ENCODE results near the gene ZNF181. TPM values are rescaled to one million over a fixed set of nuclear protein-coding genes. Genes with fewer than 3 reads are reported as not detected.

The ZNF181 gene
- total RNA-seq, 1 donor from 2014 or later, result 25.5 TPM

DNA sequence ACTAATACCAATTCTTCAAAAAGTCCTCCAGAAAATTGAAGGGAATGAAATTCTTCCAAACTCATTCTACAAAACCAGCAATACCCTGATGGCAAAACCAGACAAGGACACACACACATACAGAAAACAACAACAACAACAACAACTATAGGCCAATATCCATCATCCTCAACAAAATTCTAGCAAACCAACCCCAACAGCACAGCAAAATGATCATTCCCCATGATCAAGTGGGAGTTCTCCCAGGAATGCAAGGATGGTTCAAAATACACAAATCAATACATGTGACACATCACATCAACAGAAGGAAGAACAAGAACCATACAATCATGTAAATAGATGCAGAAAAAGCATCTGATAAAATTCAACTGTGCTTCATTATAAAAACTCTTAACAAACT lies 18.7 kb upstream of the ZNF181 start:
- Histone ChIP-seq H3K27ac (no peak overlapping the region), H3K9me3 (no peaks in the 10 kb centered on the region), H3K27me3 (no peaks in the 10 kb centered on the region), H3K4me3 (no peak overlapping the region), H3K36me3 (no peaks in the 10 kb centered on the region), H3K4me1 (no peaks in the 10 kb centered on the region)
- no peak for DNase-seq (ENCODE audit: extremely low spot score in 2 of 2)
- TF ChIP-seq, protein P1, sequence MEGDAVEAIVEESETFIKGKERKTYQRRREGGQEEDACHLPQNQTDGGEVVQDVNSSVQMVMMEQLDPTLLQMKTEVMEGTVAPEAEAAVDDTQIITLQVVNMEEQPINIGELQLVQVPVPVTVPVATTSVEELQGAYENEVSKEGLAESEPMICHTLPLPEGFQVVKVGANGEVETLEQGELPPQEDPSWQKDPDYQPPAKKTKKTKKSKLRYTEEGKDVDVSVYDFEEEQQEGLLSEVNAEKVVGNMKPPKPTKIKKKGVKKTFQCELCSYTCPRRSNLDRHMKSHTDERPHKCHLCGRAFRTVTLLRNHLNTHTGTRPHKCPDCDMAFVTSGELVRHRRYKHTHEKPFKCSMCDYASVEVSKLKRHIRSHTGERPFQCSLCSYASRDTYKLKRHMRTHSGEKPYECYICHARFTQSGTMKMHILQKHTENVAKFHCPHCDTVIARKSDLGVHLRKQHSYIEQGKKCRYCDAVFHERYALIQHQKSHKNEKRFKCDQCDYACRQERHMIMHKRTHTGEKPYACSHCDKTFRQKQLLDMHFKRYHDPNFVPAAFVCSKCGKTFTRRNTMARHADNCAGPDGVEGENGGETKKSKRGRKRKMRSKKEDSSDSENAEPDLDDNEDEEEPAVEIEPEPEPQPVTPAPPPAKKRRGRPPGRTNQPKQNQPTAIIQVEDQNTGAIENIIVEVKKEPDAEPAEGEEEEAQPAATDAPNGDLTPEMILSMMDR (IDR thresholded peaks at IDR 0.05), result no peak
- TF ChIP-seq POLR2A (IDR thresholded peaks at IDR 0.05), result no peak
- no peak for TF ChIP-seq POLR2AphosphoS5 (IDR thresholded peaks at IDR 0.05; ENCODE audit: insufficient read depth in 1 of 2, low read depth in 1 of 2)
- intact Hi-C loops (cut with DNase I), result loop anchor here (10.0 kb wide), 1 partner anchor 571 kb away; no protein-coding TSS in a partner anchor

DNA sequence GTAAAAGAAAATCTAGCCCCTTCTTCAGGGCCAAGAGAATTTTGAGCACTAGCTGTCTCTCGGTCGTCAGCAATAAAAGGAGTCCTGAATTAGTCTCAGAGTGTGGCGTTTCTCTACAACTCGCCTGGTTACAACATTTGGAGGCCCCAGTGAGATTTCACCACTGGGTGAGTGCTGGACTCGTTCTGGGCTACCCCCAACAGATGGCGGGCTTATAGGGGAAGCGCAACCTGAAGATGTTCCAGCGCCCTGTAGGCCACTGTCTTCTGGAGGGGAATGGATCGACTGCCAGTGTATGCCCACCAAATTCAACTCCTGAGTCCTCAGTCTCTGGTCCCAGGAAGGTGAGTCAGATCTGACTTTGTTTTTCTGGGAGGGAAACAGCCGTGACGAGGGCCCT lies 11.7 kb upstream of the ZNF181 start:
- intact Hi-C loops (cut with DNase I), result loop anchor here (5.0 kb wide), 1 partner anchor 690 kb away; no protein-coding TSS in a partner anchor
- no peak overlapping the region for H3K27ac ChIP-seq
- H3K27me3 ChIP-seq, result no peaks in the 10 kb centered on the region
- TF ChIP-seq, protein P1 (IDR thresholded peaks at IDR 0.05), result no peak
- TF ChIP-seq POLR2AphosphoS5 (IDR thresholded peaks at IDR 0.05; ENCODE audit: insufficient read depth in 1 of 2, low read depth in 1 of 2) (no peak), POLR2A (IDR thresholded peaks at IDR 0.05) (no peak)
- no peaks in the 10 kb centered on the region for H3K4me1 ChIP-seq
- DNase-seq (ENCODE audit: extremely low spot score in 2 of 2), result no peak
- no peaks in the 10 kb centered on the region for H3K36me3 ChIP-seq
- H3K4me3 ChIP-seq, result no peak overlapping the region
- no peaks in the 10 kb centered on the region for H3K9me3 ChIP-seq

DNA sequence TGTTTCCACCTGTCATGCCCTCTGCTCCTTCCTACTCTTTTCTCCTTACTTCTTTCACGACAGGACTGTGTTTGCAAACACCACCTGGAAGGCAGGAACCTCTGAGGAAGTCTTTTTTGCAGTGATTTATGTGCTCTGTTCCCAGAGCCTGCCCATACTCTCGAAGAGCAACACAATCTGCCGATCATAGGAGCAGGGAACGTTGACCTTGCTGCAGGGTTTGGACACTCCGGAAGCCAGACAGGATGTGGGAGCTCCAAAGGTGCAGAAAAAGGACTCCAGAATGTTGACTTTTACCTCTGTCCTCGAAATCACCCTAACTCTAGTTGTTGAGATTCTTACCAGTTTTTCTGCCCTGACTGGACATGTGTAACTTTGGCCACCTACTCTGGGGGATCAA lies 8.6 kb upstream of the ZNF181 start:
- no peaks in the 10 kb centered on the region for H3K9me3 ChIP-seq
- DNase-seq (ENCODE audit: extremely low spot score in 2 of 2), result no peak
- no peaks in the 10 kb centered on the region for H3K4me1 ChIP-seq
- TF ChIP-seq, protein P1 (IDR thresholded peaks at IDR 0.05), result no peak
- TF ChIP-seq POLR2AphosphoS5 (IDR thresholded peaks at IDR 0.05; ENCODE audit: insufficient read depth in 1 of 2, low read depth in 1 of 2), result no peak
- TF ChIP-seq POLR2A (IDR thresholded peaks at IDR 0.05), result no peak
- H3K27me3 ChIP-seq, result no peaks in the 10 kb centered on the region
- no peaks in the 10 kb centered on the region for H3K36me3 ChIP-seq
- no peak overlapping the region for H3K27ac ChIP-seq
- H3K4me3 ChIP-seq, result no peak overlapping the region
- intact Hi-C loops (cut with DNase I), result no loop called here

DNA sequence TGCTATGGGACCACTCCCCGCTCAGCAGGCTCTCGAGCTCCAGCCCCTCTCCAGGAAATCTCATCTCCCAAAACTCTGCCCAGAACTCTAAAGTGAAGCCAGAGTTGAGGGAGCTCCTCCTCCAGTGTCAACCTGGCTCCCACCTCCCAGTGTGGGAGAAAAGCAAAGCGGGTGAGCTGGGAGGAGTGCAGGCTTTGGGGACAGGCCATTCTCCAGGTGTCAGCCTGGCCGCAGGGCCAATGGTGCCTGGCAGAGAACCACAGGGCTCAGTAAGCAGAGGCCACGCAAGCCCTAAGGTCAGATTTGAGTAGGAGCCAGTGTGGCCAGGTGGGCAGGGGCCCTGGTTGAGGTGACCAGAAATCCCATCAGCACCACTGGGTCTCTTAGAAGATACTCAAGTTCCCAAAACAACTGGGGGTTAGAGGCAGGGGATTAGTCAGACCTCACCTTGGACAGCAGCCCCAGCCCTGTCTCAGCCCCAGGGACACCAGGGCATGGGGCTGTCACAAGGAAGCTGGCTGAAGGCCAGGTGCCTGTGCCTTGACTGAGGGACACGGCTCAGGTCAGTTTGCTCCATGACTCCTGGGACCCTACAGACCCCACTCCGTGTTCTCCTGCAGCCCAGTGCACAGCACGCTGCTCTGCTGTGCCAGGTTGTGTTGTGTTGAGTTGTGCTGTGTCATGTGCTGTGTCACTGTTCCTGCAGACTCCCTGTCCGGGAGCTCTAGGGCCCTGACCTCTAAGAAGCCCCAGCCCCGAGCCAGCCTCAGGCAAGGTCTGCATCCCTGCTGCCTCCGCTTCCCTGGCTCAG lies 2.8 kb upstream of the ZNF181 start:
- no peak overlapping the region for H3K4me3 ChIP-seq
- no peaks in the 10 kb centered on the region for H3K27me3 ChIP-seq
- DNase-seq (ENCODE audit: extremely low spot score in 2 of 2), result no peak
- TF ChIP-seq, protein P1 (IDR thresholded peaks at IDR 0.05), result no peak
- TF ChIP-seq POLR2AphosphoS5 (IDR thresholded peaks at IDR 0.05; ENCODE audit: insufficient read depth in 1 of 2, low read depth in 1 of 2) (no peak), POLR2A (IDR thresholded peaks at IDR 0.05) (no peak)
- no peak overlapping the region for H3K27ac ChIP-seq
- intact Hi-C loops (cut with DNase I), result no loop called here
- peaks cover 30% of the 10 kb centered on the region for H3K4me1 ChIP-seq
- H3K9me3 ChIP-seq, result no peaks in the 10 kb centered on the region
- H3K36me3 ChIP-seq, result peaks cover 0 to 9% of the 10 kb centered on the region in 2 donors

DNA sequence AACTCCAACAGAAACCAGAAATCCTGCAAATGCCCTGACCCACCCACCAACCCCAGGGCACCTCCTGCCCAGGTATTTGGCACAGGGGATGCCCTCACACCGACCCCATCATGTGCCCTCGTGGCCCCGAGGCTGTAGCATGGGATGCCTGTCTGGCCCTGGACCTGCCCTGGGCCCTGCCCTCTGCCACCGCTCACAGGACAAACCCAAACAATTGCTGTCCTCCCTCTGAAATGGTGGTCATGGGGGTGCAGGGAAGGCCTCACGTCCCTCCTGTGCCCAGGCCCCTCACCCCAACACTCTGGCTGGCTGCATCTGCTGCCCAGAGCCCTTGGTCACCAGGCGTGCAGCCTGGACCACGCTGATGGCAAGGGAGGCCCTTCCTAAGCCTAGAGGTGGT lies 2.1 kb upstream of the ZNF181 start:
- TF ChIP-seq POLR2A (IDR thresholded peaks at IDR 0.05) (no peak), POLR2AphosphoS5 (IDR thresholded peaks at IDR 0.05; ENCODE audit: insufficient read depth in 1 of 2, low read depth in 1 of 2) (no peak)
- TF ChIP-seq, protein P1 (IDR thresholded peaks at IDR 0.05), result no peak
- Histone ChIP-seq H3K9me3 (no peaks in the 10 kb centered on the region), H3K4me3 (no peak overlapping the region), H3K27ac (no peak overlapping the region), H3K36me3 (peaks cover 0 to 13% of the 10 kb centered on the region in 2 donors), H3K4me1 (peaks cover 32% of the 10 kb centered on the region), H3K27me3 (no peaks in the 10 kb centered on the region)
- no peak for DNase-seq (ENCODE audit: extremely low spot score in 2 of 2)
- intact Hi-C loops (cut with DNase I), result loop anchor here (2.0 kb wide), 1 partner anchor 53 kb away; no protein-coding TSS in a partner anchor
